ENCODE data around the gene TMEM119. TPM values are rescaled to one million over a fixed set of nuclear protein-coding genes. Genes with fewer than 3 reads are reported as not detected.
"Not testable (repeated sequence)": the region's sequence is repeated elsewhere in the genome, so short reads cannot be mapped to it uniquely, and the experiment has no call there.

TMEM119 gene
- total RNA-seq, 1 experiment from 2014 or later = not detected

GRCh38 chr12:108567406-108568337 is 30.2 kb downstream of the TMEM119 start:
- DNase-seq (ENCODE audit: low spot score) = no peak

- DNase-seq (ENCODE audit: low spot score) = no peak
Measured at GRCh38 chr12:108566452-108566851, 31.4 kb downstream of the TMEM119 start.

- DNase-seq (ENCODE audit: low spot score) = peak; percentile 71
Measured at GRCh38 chr12:108565976-108566375, 31.9 kb downstream of the TMEM119 start.

GRCh38 chr12:108565146-108565545 is 32.7 kb downstream of the TMEM119 start:
- no peak for DNase-seq (ENCODE audit: low spot score)

GRCh38 chr12:108564724-108565123 is 33.2 kb downstream of the TMEM119 start:
- DNase-seq (ENCODE audit: low spot score) = no peak

DNA sequence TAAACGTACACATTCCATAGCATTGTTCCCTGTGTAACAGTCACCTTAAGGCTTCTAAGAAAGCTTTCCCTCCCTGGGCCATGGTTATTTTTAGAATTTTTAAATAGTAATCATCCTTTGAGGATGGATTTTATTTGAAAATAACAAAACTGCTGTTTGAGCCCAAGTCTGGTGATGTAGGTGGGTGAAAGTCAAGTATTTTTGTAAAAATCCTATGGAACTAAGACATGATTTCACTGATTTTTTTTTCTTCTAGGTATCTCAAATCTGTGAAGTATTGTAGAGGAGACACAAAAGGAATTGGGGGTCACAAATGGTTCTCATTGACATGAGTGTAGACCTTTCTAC is 34.1 kb downstream of the TMEM119 start:
- no peak for DNase-seq (ENCODE audit: low spot score)

DNA sequence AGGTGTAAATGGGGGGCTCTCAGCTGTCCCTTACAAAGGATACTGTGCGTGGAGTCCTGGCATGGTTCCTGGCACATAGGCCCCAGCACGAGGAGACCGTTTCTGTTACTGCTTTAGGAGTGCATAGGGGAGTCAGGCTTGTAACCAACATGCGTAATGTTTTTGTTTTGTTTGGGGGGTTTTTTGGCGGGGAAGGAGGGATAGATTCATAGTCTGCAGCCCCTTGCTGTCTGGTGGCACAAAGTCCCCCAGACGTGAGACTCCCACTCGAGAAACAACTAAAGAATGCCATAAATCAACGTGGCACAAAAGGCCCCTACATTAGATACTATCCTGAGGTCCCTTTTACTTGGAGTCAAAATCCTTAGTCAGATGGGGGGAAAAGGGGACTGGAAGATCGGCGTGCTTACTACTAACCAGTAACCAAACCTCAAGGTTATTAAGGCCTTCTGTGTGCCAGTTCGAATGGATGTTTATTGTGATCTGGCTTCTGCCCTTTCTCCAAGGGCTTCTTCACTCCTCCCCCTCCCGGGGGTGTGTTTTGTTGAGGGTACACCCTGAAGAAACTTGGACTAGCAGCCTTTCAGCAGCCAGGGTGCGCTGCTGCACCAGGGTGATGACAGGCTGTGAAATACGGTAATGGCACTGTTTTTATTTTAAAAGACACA is 34.6 kb downstream of the TMEM119 start:
- DNase-seq (ENCODE audit: low spot score) = peak; percentile 90

DNA sequence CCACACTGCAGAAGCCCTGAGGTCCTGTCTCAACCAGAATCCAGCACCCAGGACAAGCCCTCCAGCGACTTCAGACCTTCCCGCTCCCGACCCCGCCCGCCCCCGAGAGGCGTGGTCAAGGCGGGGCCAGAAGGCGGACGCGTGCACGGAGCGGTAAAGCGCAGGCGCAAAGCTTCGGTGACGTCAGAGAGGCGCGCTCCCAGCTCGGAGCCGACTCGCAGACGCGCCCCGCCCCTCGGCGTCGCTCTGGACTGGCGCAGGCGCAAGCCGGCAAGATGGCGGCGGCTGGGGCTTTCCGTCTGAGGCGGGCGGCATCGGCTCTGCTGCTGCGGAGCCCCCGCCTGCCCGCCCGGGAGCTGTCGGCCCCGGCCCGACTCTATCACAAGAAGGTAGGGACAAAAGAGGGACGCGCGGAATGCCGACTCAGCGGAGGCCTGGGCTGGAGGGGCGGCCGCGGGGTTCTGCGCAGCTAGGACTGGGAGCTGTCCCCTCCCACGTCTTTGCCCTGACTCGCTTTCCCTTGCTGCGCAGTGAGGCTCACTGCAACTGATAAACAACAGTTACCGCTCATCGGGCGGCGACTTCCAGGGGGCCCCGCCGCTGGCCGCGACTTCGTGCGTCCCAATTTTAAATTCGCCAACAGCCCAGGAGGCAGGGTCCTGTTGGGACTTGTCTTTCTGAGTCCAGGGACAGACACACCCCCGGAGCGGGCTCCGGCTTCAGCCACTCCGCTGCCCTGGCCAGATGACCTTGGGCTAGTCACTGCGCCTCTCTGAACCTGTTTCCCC is 35.3 kb downstream of the TMEM119 start, which contains the start of gene ISCU:
Gene ISCU (plus strand): TSS at position 249 of the 788 bp plus-strand sequence. CDS start 27 bp downstream, at position 276.
- peak; percentile 98 for DNase-seq (ENCODE audit: low spot score)

GRCh38 chr12:108561852-108562347 is 36.0 kb downstream of the TMEM119 start:
- no peak for DNase-seq (ENCODE audit: low spot score)

DNA sequence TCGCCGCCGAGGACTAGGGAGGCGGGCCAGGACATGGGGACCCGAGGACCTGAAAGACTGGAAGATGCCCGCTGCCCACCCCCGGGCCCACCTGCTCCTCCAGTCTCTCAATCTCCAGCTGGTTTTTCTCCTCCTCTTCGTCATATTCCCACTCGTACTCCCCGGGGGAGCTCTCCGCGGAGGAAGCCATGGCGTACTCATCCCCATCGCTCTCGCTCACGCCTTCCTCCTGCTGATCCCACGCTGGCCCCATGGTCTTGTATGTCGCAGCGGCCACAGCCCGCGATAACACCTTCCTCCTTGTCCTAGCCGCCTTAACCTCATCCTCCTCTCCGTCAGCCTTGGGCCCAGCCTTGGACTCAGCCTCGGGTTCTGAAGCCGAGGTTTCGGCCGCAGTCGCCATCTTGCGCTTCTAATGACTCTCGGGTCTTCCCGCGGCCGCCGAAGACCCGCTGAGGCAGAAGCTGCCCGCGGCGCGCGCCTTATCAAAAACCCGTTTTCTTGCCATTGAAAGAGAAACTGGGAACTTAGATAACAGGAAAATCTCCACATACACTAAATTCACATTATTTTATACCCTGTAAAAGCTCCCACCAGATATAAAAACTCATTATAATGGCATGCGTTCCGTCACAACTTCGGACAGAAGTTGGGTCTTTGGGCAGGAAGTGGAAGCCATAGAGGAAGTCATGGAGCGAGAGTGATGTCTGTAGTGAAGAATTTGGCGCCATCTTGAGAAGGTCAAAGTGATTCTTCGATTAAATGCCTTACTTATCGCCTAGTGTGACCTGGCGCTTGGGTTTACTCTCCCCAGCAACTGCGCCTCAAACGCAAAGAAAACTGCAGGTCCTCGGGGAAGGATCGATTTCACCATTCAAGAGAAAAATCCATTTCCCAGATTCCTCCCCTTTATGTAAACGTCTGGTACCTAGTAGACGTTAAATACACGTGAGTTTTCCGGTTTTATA is 36.8 kb downstream of the TMEM119 start, which contains the start of gene SART3:
Gene SART3 (minus strand): TSS at position 422 of the 968 bp plus-strand sequence. CDS start 19 bp downstream, at position 403.
- DNase-seq (ENCODE audit: low spot score) = peak; percentile 97

DNA sequence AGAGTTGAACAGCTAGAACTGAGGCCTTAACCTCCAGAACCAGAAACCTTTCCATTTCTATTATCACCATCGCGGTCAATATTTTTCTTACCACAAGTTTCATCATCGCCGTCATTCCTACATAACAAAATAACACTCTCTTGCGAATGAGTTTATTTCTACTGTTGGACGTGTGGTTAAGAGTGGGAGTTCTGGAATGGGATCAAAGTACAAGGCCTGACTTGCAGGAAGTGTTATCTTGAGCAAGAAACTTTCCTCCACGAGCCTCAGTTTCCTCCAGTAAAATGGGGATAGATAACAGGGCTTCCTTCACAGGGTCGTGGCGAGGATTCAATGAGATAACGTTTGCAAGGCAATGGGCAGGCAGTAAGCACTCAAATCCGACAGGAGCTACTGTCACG is 37.6 kb downstream of the TMEM119 start:
- peak; percentile 31 for DNase-seq (ENCODE audit: low spot score)

DNA sequence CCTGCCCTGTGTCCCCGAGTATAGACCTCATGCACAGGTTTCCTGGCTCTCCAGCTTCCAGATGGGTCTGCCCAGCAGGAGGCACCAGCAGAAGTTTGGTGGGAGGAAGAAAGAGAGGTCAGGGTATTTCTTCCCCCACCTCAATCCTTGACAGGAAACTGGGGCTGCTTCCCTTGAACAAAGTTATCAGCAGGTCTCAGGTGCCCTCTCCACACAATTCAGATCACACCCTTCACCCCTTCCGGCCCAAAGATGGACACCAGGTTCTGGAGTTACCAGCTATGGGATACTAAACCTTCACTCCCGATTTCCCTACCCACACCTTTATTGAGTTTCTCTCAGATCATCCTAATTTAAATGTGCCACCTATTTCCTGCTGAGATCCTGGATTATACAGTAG is 38.1 kb downstream of the TMEM119 start:
- no peak for DNase-seq (ENCODE audit: low spot score)

DNA sequence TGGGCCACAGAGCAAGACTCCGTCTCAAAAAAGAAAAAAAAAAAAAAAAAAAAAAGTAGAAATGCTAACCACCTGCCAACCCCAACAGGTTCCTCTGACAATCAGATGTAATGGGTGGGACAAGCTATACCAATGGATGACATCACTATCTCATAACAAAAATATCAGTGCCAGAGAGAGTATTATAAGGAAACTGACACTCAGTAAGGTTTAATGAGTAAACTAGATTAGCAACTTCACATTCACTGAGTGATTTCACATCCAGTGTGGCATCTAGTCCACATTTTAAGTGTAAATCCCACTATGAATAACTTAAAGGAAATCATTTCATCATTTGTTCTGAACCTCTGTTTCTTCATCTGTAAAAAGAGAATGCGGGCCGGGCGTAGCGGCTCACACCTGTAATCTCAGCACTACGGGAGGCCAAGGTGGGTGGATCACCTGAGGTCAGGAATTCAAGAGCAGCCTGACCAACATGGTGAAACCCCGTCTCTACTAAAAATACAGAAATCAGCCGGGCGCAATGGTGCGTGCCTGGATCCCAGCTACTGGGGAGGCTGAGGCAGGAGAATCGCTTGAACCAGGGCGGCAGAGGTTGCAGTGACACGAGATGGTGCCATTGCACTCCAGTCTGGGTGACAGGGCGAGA is 38.8 kb downstream of the TMEM119 start:
- DNase-seq (ENCODE audit: low spot score) = no peak

GRCh38 chr12:108555383-108555782 is 42.5 kb downstream of the TMEM119 start:
- DNase-seq (ENCODE audit: low spot score) = not testable (repeated sequence)

DNA sequence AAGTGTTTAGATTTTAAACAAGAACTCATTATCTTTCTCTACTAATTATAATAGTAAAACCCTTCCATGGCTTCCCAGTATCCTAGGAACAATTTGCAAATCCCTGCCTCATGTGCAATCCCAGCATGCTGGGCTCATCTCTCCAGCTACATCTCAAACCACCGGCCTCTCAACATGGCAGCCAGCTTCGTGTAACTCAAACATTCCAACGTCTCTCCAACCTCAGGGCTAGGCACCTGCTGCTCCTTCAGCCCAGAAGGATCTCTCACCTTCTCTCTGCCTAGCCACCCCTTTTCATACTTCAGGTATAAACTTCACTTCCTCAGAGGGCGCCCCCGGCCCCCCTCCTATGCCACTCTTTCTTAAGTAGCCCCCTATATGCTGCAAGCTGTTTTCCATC is 44.1 kb downstream of the TMEM119 start:
- no peak for DNase-seq (ENCODE audit: low spot score)

DNA sequence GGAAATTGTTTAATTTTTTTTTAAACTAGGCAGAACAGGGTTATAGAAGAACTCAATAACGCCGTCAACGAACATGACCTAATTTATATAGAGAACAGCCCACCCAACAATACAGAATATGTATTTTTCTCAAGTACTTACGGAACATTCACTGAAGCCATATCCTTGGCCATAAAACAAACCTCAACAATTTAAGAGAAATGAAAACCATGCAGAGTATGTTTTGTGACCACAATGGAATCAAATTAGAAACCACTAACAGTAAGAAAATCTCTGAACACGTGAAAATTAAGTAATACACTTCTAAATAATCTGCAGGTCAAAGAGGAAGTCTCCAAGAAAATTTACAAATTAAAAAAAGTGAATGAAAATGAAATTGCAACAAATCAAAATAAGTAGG is 46.3 kb downstream of the TMEM119 start:
- no peak for DNase-seq (ENCODE audit: low spot score)

DNA sequence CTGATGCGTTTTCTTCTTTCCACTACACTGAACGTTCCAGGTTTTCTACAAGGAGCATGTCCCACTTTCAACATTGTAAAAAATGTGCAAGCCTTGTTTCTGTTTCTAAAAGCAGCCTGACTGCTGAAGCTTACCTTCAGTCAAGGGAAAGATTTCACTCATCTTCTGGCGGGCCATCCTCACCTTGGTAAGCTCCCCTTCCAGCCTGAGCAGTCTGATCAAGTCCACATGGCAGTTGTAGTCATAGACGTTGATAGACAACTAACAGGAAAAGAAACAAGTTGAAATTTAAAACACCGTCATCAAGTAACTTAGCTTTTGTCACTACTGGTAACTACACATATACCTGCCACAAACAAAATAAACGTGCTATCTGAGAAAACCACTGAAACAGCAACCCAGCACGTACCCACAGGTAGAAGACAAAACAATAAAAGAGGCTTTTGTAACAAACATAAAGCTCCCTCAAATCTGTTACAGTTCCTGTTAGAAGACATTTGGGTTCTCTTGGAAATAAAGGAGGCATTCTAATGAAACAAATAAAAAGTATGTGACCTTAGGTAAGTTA is 48.8 kb downstream of the TMEM119 start:
- no peak for DNase-seq (ENCODE audit: low spot score)

GRCh38 chr12:108547686-108548085 is 50.2 kb downstream of the TMEM119 start:
- DNase-seq (ENCODE audit: low spot score) = no peak

DNA sequence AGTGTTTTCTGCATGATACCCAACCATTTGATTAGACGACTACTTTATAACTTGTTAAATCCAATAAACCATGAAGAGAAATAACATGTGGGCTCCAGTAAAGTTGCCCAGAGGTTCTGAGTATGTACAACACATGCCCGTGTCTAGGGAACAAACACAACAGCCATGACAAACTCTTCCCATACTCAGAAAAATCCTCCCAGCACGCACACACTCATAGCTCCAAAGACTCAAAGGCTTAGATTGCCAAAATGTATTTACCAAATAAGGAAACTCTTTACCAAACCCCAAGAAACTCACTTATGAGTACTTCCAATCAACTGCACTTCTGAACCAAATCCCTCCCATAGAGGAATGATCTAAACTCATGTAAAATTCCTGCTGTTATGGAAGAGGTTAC is 54.2 kb downstream of the TMEM119 start:
- DNase-seq (ENCODE audit: low spot score) = no peak

- DNase-seq (ENCODE audit: low spot score) = no peak
Measured at GRCh38 chr12:108542320-108542719, 55.6 kb downstream of the TMEM119 start.

Measured in HT-29 (cell line).